Smooth muscle cell of the coronary artery (primary cell): ENCODE data around the gene NIFK. TPM values are rescaled to one million over a fixed set of nuclear protein-coding genes. Genes with fewer than 3 reads are reported as not detected.

Source experiments
- total RNA-seq: library from RNA; depleted of rRNA; stranded (reverse); fragments of >200 nt; gene quantifications from 2 replicates; pipeline ENCODE4 v1.2.3, GENCODE V29; 2014; ENCODE audit warnings: low replicate concordance

NIFK gene
- total RNA-seq: 14.3 and 38.5 TPM in 2 replicates

DNA sequence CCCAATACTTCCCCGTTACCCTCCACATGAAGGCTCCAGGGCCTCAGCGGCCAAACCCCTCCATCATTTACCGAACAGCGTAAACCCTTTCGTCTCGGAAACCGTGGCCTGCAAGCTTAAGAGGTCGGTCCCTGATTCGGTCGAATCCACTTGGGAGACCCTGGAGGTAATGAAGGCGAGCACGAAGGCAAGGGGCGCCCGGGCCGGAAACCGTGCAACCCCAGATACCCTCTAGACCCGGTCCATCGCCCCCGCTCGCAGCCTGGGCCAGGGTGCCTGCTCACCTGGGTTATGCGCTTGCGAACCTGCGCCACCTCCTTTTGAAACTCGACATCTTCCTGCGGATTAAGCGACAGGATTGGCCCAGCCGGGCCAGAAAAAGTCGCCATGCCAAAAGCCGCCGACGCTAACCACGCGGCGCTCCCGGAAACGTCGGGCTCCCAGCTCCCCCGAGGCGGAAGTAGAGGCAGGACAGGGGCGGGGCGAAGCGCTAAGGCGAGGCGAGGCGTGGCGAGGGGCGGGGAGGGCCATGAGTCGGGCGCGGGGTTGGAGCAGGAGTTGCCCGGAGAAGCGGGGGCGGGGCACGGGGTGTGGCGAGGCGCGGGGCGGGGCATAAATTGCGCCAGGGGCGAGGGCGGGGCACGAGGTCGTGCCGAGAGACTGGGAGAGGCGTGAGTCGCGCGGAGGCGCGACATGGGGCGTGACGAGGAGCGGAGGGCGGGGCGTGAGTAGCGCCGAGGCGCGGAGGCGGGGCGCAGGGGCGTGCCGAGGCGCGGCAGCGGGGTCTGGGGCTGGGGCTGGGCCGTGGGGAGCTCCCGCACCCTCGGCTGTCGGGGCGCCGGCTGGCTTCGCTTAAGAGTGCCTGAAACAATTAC is at the start of gene NIFK:
TSS of gene NIFK (minus strand) at position 414 of the 875 bp plus-strand sequence. CDS start at position 389, 25 bp downstream.

DNA sequence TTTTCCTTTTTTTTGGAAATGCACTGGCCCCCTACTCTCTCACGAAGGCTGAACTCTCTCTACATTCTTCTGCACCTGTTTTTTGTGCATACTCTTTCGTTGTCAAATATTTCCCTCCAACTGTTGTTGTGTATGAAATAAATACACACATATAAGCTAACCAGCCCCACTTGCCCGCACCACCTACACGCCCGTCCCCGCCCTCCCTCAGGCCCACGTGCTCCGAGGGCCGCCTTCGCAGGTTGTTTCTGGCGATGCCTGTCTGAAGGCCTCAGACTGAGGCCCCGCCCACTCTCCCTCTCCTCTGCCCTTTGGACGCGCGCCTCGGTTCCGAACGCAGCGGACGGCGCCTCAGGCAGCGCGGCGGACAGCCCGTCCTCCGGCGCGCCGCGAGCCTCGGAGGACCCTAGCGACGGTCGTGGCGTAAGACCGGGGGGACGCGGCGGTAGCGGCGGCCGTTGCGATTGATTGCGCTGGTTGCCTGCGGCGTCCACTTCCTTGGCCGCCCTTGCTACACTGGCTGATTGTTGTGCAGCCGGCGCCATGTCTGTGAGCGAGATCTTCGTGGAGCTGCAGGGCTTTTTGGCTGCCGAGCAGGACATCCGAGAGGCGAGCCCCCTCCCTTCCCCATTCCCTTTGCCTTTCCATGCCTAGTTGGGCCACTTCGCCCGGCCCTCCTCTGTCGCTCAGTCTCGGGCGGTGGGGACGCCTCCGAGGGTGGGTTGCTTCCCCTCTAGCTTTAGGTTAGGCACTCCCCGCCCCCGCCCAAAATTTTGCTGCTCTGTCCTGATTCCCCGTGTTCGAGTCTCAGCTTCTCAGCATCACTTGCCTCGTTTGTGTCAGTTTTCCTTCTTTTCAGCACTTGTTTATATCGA is 18.8 kb upstream of the NIFK start, which contains the start of gene TSN:
TSS of gene TSN (plus strand) at position 415 of the 875 bp plus-strand sequence. CDS start at position 544, 129 bp downstream.

Other genes starting within 250 kb of the NIFK start
- under 0.01 TPM in 2 replicates for gene RNU4ATAC, start 206.0 kb downstream of the NIFK start, total RNA-seq
- 22.3 and 24.8 TPM in 2 replicates for gene CLASP1, start 87.4 kb downstream of the NIFK start, total RNA-seq
- 19.9 and 39.7 TPM in 2 replicates for gene TSN, start 18.8 kb upstream of the NIFK start, total RNA-seq